A549 (cell line): ENCODE measurements around the gene MCOLN3.

Experiments
- CHD2 ChIP-seq: fragments of 150-350 bp; IDR thresholded peaks from 2 replicates; pipeline ENCODE4 v1.6.1; 2014; ENCODE audit warnings: low read length; ENCODE audit not compliant: partially characterized antibody
- HOXA7 ChIP-seq: fragments of 250-450 bp; sonication (Bioruptor Pico); IDR thresholded peaks from 2 replicates; pipeline ENCODE4 v1.5.0; 2020; ENCODE audit warnings: mild to moderate bottlenecking, moderate library complexity
- MYC ChIP-seq: IDR thresholded peaks from 2 replicates; pipeline ENCODE4 v1.6.1; 2012; ENCODE audit warnings: mild to moderate bottlenecking, inconsistent platforms, low read length, improper control_type of control experiment, borderline replicate concordance
- POLR2A ChIP-seq: IDR thresholded peaks from 2 replicates; pipeline ENCODE4 v1.6.1; 2012; ENCODE audit warnings: mild to moderate bottlenecking, low read length
- RARB ChIP-seq: fragments of 250-450 bp; sonication (Bioruptor Pico); IDR thresholded peaks from 2 replicates; pipeline ENCODE4 v1.8.0; 2021; ENCODE audit warnings: mild to moderate bottlenecking, moderate library complexity
- RNF2 ChIP-seq: fragments of 200-600 bp; sonication (generic); IDR thresholded peaks from 2 replicates; pipeline ENCODE4 v1.6.1; 2016; ENCODE audit warnings: low read depth, mild to moderate bottlenecking, antibody characterized with exemption, moderate library complexity, borderline replicate concordance
- TF ChIP-seq, protein P1 (sequence below): fragments of >200 bp; sonication (Bioruptor Twin); formaldehyde crosslinking; IDR thresholded peaks from 3 replicates; pipeline ENCODE4 v1.5.1; 2016

DNA sequence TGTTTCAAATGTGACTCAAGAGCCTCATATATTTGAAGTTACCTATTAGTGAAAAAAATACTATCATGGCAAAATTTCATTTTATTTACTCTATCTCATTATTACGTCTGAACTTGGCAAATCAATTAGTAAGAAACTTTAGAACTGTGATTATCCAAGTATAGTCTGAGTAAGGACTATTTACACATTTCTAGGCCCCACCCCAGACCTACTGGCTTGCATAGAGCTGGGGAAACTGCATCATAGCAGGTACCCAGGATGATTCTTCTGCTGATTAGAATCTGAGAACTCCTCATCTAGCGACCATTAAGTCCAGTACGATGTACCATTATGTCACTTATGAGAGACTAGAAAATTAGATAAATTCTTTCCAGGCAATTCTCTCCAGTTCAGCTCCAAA lies 20.1 kb downstream of the MCOLN3 start:
- TF ChIP-seq POLR2A: no peak
- TF ChIP-seq MYC: no peak
- TF ChIP-seq, protein P1, sequence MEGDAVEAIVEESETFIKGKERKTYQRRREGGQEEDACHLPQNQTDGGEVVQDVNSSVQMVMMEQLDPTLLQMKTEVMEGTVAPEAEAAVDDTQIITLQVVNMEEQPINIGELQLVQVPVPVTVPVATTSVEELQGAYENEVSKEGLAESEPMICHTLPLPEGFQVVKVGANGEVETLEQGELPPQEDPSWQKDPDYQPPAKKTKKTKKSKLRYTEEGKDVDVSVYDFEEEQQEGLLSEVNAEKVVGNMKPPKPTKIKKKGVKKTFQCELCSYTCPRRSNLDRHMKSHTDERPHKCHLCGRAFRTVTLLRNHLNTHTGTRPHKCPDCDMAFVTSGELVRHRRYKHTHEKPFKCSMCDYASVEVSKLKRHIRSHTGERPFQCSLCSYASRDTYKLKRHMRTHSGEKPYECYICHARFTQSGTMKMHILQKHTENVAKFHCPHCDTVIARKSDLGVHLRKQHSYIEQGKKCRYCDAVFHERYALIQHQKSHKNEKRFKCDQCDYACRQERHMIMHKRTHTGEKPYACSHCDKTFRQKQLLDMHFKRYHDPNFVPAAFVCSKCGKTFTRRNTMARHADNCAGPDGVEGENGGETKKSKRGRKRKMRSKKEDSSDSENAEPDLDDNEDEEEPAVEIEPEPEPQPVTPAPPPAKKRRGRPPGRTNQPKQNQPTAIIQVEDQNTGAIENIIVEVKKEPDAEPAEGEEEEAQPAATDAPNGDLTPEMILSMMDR: no peak
- TF ChIP-seq CHD2: no peak
- TF ChIP-seq HOXA7 (CRISPR knock-in tag): no peak
- TF ChIP-seq RARB (CRISPR knock-in tag): no peak
- no peak for TF ChIP-seq RNF2
